WTC11 (cell line): ENCODE data around the gene DNPH1. TPM values are rescaled to one million over a fixed set of nuclear protein-coding genes. Genes with fewer than 3 reads are reported as not detected.

ENCODE experiments used
- ATAC-seq: fragments of 200-7000 bp; cut with Tn5 transposase; 2 replicates; pipeline ENCODE4 v1.10.0; 2021; ENCODE audit warnings: mild to moderate bottlenecking, moderate library complexity
- CTCF ChIA-PET: fragments of 300-600 bp; sonication (Branson Sonifier 250); formaldehyde crosslinking; loops from one replicate; lab custom pipeline; 2021; ENCODE audit warnings: antibody characterized with exemption; lab: Charles Lee
- POLR2A ChIA-PET: fragments of 350-600 bp; sonication (Branson Sonifier 250); formaldehyde crosslinking; loops from one replicate; lab custom pipeline; 2021; ENCODE audit warnings: antibody characterized with exemption; lab: Charles Lee
- DNase-seq: peaks from one replicate; pipeline ENCODE4 v3.0.0; 2021; ENCODE audit warnings: low spot score
- H3K27ac Mint-ChIP-seq: 2 replicates; pipeline ENCODE4 v1.8.0; 2021; ENCODE audit warnings: mixed read lengths
- H3K27me3 Mint-ChIP-seq: 2 replicates; pipeline ENCODE4 v1.8.0; 2021; ENCODE audit warnings: low read depth, mild to moderate bottlenecking, moderate library complexity, mixed read lengths
- H3K36me3 Mint-ChIP-seq: 2 replicates; pipeline ENCODE4 v1.8.0; 2021; ENCODE audit warnings: mixed read lengths
- H3K4me1 Mint-ChIP-seq: 2 replicates; pipeline ENCODE4 v1.8.0; 2022; ENCODE audit warnings: mixed read lengths
- H3K4me3 Mint-ChIP-seq: 2 replicates; pipeline ENCODE4 v1.8.0; 2021; ENCODE audit warnings: mild to moderate bottlenecking, moderate library complexity, mixed read lengths
- H3K9me3 Mint-ChIP-seq: 2 replicates; pipeline ENCODE4 v1.8.0; 2021; ENCODE audit warnings: mixed read lengths
- EMX1 ChIP-seq: fragments of 250-450 bp; sonication (Bioruptor Pico); IDR thresholded peaks from 2 replicates; pipeline ENCODE4 v1.8.0; 2021; ENCODE audit warnings: mild to moderate bottlenecking
- FOXP1 ChIP-seq: sonication (generic); formaldehyde crosslinking; IDR thresholded peaks from 2 replicates; pipeline ENCODE4 v1.8.0; 2022; ENCODE audit warnings: missing genetic modification reagents, mild to moderate bottlenecking, moderate library complexity, borderline replicate concordance
- GTF2I ChIP-seq: fragments of 250-450 bp; sonication (Bioruptor Pico); conservative IDR thresholded peaks from 2 replicates; pipeline ENCODE4 v1.4.0; 2021; ENCODE audit warnings: mild to moderate bottlenecking
- JAZF1 ChIP-seq: fragments of 250-450 bp; sonication (Bioruptor Pico); IDR thresholded peaks from 2 replicates; pipeline ENCODE4 v1.9.0; 2021; ENCODE audit warnings: moderate library complexity, mild to moderate bottlenecking, inconsistent platforms
- JUN ChIP-seq: sonication (generic); formaldehyde crosslinking; IDR thresholded peaks from 2 replicates; pipeline ENCODE4 v1.8.0; 2023; ENCODE audit warnings: mild to moderate bottlenecking, missing genetic modification reagents
- PRRX2 ChIP-seq: fragments of 250-450 bp; sonication (Bioruptor Pico); IDR thresholded peaks from 2 replicates; pipeline ENCODE4 v1.8.0; 2021; ENCODE audit warnings: mild to moderate bottlenecking
- SMAD3 ChIP-seq: sonication (generic); formaldehyde crosslinking; IDR thresholded peaks from 2 replicates; pipeline ENCODE4 v1.8.0; 2022; ENCODE audit warnings: missing genetic modification reagents, mild to moderate bottlenecking, borderline replicate concordance
- TEAD4 ChIP-seq: sonication (generic); formaldehyde crosslinking; IDR thresholded peaks from 2 replicates; pipeline ENCODE4 v1.8.0; 2022; ENCODE audit warnings: mild to moderate bottlenecking, missing genetic modification reagents
- ZNF138 ChIP-seq: sonication (generic); formaldehyde crosslinking; conservative IDR thresholded peaks from 2 replicates; pipeline ENCODE4 v1.8.1; 2022; ENCODE audit warnings: mild to moderate bottlenecking, moderate library complexity, missing genetic modification reagents
- ZNF219 ChIP-seq: sonication (generic); formaldehyde crosslinking; IDR thresholded peaks from 2 replicates; pipeline ENCODE4 v1.8.0; 2023; ENCODE audit warnings: missing genetic modification reagents, mild to moderate bottlenecking, borderline replicate concordance
- ZNF416 ChIP-seq: fragments of 250-450 bp; sonication (Bioruptor Pico); IDR thresholded peaks from 2 replicates; pipeline ENCODE4 v1.9.0; 2021; ENCODE audit warnings: mild to moderate bottlenecking, inconsistent platforms
- total RNA-seq: library from RNA; stranded (reverse); gene quantifications from 3 replicates; pipeline ENCODE4 v1.2.3, GENCODE V29; 2021
- TF ChIP-seq, protein P1 (sequence below): sonication (generic); formaldehyde crosslinking; IDR thresholded peaks from 2 replicates; pipeline ENCODE4 v1.8.0; 2023; ENCODE audit warnings: missing genetic modification reagents
- TF ChIP-seq, protein P2 (sequence below): sonication (generic); formaldehyde crosslinking; IDR thresholded peaks from 2 replicates; pipeline ENCODE4 v1.8.1; 2023; ENCODE audit warnings: mild to moderate bottlenecking, missing genetic modification reagents, moderate library complexity
- TF ChIP-seq, protein P3 (sequence below): sonication (generic); formaldehyde crosslinking; IDR thresholded peaks from 2 replicates; pipeline ENCODE4 v1.8.1; 2022; ENCODE audit warnings: low read depth, missing genetic modification reagents, borderline replicate concordance
- TF ChIP-seq, protein P4 (sequence below): sonication (generic); formaldehyde crosslinking; conservative IDR thresholded peaks from 2 replicates; pipeline ENCODE4 v1.8.1; 2023; ENCODE audit warnings: mild to moderate bottlenecking, low read depth, missing genetic modification reagents, moderate library complexity
- TF ChIP-seq, protein P5 (sequence below): sonication (generic); formaldehyde crosslinking; IDR thresholded peaks from 2 replicates; pipeline ENCODE4 v1.8.0; 2022; ENCODE audit warnings: missing genetic modification reagents
- TF ChIP-seq, protein P6 (sequence below): sonication (generic); formaldehyde crosslinking; IDR thresholded peaks from 2 replicates; pipeline ENCODE4 v1.8.1; 2023; ENCODE audit warnings: mild to moderate bottlenecking, moderate library complexity, missing genetic modification reagents
- TF ChIP-seq, protein P7 (sequence below): sonication (generic); formaldehyde crosslinking; IDR thresholded peaks from 2 replicates; pipeline ENCODE4 v1.8.1; 2023; ENCODE audit warnings: mild to moderate bottlenecking, missing genetic modification reagents
- TF ChIP-seq, protein P8 (sequence below): sonication (generic); formaldehyde crosslinking; IDR thresholded peaks from 2 replicates; pipeline ENCODE4 v1.8.0; 2022; ENCODE audit warnings: mild to moderate bottlenecking, missing genetic modification reagents

DNPH1 gene
- total RNA-seq, 1 experiment from 2014 or later: 48.4 TPM

DNA sequence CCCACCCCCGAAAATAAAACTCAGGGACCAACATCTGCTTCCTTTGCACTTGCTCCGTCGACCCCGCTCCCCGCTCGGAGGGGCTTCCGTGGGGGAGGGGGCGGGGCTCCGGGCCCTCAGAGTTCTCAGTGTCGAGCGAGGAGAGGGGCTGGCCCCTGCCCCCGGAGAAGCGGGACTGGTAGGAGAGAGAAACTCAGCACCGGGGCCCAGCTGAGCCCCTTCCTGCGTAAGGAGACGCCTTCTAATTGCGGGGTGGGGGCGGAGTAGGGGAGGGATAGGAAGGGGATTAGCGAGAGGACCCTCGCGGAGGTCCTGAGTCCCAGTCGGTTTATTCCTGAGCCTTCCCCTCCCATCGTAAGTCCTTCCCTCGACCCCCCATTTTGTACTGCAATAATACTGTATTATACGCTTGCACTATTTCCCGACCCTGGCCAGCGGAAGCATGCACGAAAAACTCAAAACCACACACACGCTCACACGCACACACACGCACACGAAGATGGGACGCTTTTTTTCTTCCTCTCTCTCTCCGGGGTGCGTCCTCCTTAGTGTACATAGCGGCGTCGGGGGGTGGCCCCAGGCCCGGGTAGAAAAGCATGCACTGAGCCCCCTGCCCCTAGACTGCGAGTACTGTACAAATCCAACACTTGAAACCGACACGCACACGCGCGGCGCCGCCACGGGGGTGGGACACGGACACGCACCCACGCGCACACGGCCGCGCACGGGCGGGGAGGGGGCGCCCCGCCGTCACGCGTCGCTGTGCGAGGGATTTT, 46.7 kb upstream of the DNPH1 start:
- Mint-ChIP-seq H3K36me3 (no peaks in the 10 kb centered on the region), H3K27ac (no peak overlapping the region), H3K4me1 (peaks cover 34% of the 10 kb centered on the region), H3K9me3 (no peaks in the 10 kb centered on the region), H3K27me3 (peaks cover 63% of the 10 kb centered on the region), H3K4me3 (peak overlapping the region; percentile 81)
- TF ChIP-seq, protein P1, sequence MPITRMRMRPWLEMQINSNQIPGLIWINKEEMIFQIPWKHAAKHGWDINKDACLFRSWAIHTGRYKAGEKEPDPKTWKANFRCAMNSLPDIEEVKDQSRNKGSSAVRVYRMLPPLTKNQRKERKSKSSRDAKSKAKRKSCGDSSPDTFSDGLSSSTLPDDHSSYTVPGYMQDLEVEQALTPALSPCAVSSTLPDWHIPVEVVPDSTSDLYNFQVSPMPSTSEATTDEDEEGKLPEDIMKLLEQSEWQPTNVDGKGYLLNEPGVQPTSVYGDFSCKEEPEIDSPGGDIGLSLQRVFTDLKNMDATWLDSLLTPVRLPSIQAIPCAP: no peak
- TF ChIP-seq, protein P2, sequence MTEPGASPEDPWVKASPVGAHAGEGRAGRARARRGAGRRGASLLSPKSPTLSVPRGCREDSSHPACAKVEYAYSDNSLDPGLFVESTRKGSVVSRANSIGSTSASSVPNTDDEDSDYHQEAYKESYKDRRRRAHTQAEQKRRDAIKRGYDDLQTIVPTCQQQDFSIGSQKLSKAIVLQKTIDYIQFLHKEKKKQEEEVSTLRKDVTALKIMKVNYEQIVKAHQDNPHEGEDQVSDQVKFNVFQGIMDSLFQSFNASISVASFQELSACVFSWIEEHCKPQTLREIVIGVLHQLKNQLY (CRISPR knock-in tag): no peak
- no peak for TF ChIP-seq GTF2I (CRISPR knock-in tag)
- TF ChIP-seq JAZF1: no peak
- TF ChIP-seq, protein P3, sequence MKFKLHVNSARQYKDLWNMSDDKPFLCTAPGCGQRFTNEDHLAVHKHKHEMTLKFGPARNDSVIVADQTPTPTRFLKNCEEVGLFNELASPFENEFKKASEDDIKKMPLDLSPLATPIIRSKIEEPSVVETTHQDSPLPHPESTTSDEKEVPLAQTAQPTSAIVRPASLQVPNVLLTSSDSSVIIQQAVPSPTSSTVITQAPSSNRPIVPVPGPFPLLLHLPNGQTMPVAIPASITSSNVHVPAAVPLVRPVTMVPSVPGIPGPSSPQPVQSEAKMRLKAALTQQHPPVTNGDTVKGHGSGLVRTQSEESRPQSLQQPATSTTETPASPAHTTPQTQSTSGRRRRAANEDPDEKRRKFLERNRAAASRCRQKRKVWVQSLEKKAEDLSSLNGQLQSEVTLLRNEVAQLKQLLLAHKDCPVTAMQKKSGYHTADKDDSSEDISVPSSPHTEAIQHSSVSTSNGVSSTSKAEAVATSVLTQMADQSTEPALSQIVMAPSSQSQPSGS (CRISPR knock-in tag): no peak
- TF ChIP-seq, protein P4, sequence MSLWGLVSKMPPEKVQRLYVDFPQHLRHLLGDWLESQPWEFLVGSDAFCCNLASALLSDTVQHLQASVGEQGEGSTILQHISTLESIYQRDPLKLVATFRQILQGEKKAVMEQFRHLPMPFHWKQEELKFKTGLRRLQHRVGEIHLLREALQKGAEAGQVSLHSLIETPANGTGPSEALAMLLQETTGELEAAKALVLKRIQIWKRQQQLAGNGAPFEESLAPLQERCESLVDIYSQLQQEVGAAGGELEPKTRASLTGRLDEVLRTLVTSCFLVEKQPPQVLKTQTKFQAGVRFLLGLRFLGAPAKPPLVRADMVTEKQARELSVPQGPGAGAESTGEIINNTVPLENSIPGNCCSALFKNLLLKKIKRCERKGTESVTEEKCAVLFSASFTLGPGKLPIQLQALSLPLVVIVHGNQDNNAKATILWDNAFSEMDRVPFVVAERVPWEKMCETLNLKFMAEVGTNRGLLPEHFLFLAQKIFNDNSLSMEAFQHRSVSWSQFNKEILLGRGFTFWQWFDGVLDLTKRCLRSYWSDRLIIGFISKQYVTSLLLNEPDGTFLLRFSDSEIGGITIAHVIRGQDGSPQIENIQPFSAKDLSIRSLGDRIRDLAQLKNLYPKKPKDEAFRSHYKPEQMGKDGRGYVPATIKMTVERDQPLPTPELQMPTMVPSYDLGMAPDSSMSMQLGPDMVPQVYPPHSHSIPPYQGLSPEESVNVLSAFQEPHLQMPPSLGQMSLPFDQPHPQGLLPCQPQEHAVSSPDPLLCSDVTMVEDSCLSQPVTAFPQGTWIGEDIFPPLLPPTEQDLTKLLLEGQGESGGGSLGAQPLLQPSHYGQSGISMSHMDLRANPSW: no peak
- TF ChIP-seq, protein P5, sequence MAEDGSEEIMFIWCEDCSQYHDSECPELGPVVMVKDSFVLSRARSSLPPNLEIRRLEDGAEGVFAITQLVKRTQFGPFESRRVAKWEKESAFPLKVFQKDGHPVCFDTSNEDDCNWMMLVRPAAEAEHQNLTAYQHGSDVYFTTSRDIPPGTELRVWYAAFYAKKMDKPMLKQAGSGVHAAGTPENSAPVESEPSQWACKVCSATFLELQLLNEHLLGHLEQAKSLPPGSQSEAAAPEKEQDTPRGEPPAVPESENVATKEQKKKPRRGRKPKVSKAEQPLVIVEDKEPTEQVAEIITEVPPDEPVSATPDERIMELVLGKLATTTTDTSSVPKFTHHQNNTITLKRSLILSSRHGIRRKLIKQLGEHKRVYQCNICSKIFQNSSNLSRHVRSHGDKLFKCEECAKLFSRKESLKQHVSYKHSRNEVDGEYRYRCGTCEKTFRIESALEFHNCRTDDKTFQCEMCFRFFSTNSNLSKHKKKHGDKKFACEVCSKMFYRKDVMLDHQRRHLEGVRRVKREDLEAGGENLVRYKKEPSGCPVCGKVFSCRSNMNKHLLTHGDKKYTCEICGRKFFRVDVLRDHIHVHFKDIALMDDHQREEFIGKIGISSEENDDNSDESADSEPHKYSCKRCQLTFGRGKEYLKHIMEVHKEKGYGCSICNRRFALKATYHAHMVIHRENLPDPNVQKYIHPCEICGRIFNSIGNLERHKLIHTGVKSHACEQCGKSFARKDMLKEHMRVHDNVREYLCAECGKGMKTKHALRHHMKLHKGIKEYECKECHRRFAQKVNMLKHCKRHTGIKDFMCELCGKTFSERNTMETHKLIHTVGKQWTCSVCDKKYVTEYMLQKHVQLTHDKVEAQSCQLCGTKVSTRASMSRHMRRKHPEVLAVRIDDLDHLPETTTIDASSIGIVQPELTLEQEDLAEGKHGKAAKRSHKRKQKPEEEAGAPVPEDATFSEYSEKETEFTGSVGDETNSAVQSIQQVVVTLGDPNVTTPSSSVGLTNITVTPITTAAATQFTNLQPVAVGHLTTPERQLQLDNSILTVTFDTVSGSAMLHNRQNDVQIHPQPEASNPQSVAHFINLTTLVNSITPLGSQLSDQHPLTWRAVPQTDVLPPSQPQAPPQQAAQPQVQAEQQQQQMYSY: no peak
- no peak for TF ChIP-seq ZNF138 (CRISPR knock-in tag)
- TF ChIP-seq, protein P6, sequence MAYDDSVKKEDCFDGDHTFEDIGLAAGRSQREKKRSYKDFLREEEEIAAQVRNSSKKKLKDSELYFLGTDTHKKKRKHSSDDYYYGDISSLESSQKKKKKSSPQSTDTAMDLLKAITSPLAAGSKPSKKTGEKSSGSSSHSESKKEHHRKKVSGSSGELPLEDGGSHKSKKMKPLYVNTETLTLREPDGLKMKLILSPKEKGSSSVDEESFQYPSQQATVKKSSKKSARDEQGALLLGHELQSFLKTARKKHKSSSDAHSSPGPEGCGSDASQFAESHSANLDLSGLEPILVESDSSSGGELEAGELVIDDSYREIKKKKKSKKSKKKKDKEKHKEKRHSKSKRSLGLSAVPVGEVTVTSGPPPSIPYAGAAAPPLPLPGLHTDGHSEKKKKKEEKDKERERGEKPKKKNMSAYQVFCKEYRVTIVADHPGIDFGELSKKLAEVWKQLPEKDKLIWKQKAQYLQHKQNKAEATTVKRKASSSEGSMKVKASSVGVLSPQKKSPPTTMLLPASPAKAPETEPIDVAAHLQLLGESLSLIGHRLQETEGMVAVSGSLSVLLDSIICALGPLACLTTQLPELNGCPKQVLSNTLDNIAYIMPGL (CRISPR knock-in tag): no peak
- TF ChIP-seq, protein P7, sequence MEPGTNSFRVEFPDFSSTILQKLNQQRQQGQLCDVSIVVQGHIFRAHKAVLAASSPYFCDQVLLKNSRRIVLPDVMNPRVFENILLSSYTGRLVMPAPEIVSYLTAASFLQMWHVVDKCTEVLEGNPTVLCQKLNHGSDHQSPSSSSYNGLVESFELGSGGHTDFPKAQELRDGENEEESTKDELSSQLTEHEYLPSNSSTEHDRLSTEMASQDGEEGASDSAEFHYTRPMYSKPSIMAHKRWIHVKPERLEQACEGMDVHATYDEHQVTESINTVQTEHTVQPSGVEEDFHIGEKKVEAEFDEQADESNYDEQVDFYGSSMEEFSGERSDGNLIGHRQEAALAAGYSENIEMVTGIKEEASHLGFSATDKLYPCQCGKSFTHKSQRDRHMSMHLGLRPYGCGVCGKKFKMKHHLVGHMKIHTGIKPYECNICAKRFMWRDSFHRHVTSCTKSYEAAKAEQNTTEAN: no peak
- TF ChIP-seq, protein P8, sequence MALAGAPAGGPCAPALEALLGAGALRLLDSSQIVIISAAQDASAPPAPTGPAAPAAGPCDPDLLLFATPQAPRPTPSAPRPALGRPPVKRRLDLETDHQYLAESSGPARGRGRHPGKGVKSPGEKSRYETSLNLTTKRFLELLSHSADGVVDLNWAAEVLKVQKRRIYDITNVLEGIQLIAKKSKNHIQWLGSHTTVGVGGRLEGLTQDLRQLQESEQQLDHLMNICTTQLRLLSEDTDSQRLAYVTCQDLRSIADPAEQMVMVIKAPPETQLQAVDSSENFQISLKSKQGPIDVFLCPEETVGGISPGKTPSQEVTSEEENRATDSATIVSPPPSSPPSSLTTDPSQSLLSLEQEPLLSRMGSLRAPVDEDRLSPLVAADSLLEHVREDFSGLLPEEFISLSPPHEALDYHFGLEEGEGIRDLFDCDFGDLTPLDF (CRISPR knock-in tag): no peak
- TF ChIP-seq PRRX2 (CRISPR knock-in tag): no peak
- TF ChIP-seq TEAD4 (CRISPR knock-in tag): no peak
- TF ChIP-seq ZNF416 (CRISPR knock-in tag): no peak
- TF ChIP-seq SMAD3 (CRISPR knock-in tag): no peak
- no peak for TF ChIP-seq EMX1 (CRISPR knock-in tag)
- no peak for TF ChIP-seq ZNF219
- TF ChIP-seq FOXP1: no peak
- TF ChIP-seq JUN: no peak
- no peak for DNase-seq
- ChIA-PET POLR2A (interaction anchor here (0.6 to 1.0 kb wide), 3 partner anchors 32 to 60 kb away, joined by 3 to 5 read pairs (median 3); no protein-coding TSS in a partner anchor), CTCF (interaction anchor here (0.9 to 2.7 kb wide), 10 partner anchors 11 to 220 kb away, joined by 3 to 18 read pairs (median 4); partner anchors contain the start of genes CRIP3 and DNPH1)
- ATAC-seq: peak; percentile 12
